Amygdala (tissue), 56 donors: ENCODE measurements around the gene EEIG1.

Source experiments
- DNase-seq, 56 donors: peaks; one replicate each; lab custom pipeline; 2025; lab: John Stamatoyannopoulos, UW

The EEIG1 gene

DNA sequence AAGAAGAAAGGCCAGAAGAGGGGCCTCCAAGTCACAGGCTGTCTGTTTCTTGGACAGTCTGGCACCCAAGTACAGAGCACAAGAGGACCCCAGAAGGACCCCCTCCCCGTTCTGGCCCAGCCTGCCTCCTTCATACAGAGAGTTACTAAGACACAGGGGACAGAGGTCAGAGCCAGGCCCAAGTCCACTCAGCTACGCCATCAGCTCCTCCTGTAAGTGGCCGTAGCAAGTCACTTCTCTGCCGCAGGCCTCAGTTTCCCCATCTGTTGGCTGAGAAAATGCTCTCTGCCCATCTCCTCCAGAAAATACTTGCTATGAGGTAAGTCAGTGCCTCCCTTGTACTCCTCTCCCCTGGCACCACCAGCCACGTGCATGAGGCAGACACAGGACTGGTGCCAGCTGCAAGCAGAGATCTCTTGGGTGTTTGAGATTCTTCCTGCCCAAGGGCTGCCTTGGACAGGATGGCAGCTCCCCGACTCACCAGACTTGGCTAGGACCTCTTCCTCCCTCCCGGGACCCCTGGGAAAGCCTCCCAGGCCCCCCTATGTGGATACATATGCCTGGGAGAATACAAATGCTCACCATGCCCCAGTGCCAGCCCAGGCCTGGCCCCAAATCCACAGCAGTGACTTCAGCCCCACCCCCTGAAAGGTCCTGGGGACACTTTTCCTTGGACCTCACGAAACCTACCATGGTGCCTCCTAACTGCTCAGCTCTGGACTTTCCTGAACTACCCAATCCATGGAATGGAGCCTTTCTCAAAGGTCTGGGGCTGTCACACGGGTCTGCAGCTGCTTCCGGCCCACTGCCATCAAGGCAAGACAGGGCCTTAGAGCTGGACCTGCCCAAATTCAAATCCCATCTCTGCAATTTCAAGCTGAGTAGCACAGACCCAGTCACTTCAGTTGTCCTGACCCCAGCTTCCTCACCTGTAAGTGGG is 5.1 kb downstream of the EEIG1 start:
- DNase-seq: peak in 24 of 56 donors; percentile 30 to 75 (median 50)

DNA sequence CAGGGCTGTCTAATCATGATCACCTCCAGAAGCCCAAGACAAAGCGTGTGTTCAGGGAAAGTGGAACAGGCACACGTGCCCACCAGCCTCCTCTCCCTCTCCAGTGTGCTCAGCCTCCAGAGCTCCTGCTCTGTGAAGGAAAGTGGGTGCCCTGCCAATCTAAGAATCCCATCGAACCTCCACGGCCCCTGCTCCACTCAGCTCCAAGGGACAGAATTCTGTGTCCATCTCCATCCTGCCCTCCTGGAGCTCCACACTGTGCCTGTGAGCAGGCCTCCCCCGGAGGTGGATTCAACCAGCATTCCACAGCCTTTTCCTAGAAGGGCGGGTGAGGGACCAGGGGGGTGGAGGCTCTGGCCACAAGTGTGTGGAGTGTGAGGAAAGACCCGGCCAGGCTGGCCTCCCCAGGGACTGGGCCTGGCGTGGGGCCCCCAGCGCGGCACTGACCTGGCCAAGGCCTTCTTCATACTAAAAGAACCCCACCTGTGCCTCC is 6.0 kb downstream of the EEIG1 start:
- DNase-seq: peak in 5 of 56 donors; percentile 46 to 62 (median 49)

DNA sequence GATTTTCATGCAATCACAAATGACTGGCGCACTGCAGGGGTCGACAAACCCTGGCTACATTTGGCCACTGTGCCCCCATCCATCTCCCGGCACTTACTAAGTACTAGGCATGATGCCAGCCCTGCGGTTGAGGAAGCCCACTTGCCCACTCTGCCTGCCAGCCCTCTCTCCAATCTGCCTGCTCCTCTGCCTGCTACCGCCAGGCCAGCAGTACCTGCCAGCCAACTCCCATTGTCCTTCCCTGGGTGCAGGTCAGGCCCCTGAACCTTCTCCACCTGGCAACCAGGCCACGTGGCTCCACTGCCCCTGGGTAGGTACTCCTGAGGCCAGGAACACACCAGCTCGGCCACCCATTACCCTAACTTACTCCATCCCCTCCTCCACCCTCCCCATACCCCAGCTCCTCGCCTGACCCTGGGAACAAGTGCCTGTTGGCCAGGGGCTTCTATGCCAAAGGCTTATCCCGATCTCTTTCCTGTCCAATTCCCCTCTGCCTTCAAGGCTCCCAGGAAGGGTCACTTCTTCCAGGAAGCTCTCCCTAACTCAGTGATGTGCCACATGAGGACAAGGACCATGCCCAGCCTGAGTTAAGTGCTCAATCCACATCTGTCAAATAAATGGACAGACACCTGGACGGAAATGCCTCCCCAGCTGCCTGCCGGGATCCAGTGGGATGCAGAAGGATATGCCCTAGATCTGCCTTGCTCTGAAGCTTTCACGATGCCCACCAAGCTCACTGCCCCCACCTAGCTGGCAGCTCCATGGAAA is 6.6 kb downstream of the EEIG1 start:
- DNase-seq: no peak

DNA sequence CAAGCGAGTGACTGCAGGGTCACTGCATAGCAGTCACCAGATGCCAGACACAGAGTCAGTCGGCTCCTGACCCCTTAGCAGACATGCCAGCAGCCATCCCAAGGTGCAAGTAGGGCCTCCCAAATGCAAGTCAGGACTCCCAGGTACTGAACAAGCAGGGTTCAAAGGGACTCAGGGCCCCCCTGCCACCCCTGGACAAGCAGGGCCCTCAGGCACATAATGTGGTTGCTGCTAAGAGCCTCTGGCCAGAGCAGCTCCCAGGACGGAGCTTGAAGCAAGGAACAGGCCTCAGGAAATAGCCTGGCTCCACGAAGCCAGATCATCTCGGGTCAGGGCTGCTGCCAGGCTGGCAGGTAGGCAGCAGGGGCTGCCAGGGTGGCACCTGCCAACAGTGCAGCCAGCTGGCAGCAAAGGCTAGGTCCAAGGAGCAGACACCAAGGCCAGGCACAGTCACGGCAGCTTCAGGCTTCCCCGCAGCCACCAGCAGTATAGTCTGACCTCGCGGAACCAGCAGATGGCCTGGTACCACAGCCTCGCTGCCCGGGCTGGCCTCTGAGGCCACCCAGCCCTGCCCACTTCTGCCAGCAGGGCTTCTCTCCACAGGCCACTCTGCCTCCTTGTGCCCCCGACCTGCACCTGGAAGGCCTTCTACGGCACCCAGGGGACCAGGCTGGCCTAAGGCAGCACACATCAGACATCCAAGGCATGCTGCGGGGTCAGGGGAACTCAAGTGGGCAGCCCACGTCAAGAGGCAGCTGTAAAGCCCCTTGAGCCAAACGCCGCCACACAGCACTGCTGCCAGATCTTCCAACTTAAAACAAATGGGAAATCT is 7.4 kb downstream of the EEIG1 start:
- DNase-seq: peak in 13 of 56 donors; percentile 38 to 63 (median 49)

DNA sequence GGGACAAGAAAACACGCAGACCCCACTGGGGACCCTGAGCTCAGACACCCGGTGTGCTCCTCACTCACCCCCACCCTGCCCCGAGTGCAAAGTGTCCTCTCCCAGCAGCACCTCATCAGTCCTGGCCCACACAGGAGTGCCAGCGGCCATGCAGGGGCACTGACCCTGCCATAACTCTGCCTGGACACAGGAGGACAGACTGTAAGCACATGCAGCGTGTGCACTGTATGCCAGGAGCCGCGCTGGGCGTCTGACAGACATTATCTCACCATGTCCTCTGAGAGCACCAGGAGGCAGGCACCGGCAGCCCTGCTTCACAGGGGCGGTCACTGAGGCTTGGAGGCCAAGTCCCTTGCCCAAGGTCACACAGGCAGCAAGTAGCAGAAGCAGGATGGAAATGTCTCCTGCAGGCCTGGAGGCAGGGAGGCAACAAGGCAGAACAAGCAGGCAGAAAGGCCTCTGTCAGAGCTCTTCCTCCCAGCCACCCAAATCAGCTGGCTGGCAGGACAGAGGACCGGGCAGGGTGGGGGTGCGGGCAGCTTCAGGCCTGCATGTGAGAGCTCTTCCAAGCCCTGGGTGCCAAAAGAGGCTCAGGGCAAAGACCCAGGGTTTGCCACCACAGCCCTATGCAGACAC is 8.4 kb downstream of the EEIG1 start:
- DNase-seq: peak in 37 of 56 donors; percentile 49 to 87 (median 75)

DNA sequence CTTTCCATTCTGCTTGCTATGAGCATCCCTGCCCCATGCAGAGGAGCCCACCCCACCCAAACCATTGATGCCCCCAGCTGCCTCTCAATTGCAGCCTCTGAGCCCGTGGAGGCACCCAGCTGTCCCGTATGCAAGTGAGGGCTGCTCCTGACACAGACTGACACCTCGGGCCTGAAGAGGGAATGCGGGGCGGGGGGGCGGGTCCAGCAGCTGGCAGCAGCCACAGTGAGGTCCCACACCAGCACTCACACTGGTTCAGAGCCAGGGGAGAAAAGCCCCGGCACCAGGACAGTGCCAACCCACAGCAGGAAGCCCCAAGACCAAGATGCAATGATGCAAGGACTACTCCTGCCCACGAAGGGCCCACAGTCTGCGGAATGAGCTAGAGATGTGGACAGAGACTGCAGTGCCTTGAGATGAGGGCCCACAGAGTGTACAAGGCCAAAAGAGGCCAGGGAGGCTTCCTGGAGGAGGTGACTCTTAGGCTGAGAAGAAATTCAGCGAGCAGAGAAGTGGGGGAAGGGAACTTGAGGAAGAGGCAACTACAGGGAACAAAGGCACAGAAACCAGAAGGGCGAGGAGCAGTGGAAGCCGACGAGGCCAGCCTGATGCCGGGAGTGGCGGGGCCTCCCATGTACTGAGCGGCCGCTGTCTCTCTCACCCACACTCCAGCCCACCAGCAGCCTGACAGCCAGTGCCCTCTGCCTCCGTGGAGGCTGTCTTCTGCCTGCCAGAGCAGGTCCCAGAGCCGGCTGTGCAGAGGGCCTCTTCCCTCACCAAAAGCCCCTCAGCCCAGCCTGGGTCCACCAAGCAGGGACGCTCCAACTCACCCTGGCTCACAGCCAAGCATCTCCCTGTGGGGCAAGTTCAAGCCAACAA is 9.2 kb downstream of the EEIG1 start:
- DNase-seq: peak in 53 of 56 donors; percentile 36 to 96 (median 82)

DNA sequence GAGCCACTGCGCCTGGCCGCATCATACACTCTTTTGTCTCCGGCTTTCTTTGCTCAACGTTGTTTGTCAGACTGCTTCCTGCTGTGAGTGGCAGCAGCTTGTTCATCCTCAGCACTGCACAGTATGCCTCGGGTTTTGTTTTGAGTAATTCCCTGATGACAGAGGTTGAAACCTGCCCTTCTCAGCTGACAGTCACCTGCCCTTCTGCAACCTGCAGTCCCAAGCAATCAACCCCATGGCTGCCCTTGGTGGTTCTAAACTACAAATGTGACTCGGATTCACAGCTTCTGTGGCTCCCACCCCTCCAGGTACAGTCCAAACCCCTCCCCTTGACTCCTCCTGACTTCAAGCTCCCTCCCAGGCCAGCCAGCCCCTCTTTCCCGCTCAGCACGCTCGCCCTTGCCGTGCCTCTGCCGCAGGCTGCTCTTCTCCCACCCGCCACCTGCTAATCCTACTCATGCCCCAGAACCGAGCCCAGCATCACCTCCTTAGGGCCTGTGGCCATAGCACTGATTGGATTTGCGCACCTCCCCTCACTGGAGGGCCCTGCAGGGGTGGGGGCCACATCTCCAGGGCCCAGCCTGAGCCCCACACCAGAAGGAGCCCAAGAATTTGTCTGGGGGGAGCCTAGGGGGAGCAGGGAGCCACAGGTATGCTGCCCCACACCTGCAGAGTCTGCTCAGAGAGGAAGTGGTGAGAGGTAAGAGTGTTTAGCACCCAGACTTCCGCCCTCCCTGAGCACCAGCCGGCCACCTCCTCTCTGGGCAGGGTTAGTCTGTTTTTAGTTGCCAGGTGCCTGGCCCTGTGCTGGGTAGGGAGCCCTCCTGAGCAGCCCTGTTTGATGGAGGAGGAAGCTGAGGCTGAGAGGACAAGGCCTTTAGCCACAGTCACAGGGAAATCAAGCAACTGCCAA is 10.1 kb downstream of the EEIG1 start:
- DNase-seq: no peak

DNA sequence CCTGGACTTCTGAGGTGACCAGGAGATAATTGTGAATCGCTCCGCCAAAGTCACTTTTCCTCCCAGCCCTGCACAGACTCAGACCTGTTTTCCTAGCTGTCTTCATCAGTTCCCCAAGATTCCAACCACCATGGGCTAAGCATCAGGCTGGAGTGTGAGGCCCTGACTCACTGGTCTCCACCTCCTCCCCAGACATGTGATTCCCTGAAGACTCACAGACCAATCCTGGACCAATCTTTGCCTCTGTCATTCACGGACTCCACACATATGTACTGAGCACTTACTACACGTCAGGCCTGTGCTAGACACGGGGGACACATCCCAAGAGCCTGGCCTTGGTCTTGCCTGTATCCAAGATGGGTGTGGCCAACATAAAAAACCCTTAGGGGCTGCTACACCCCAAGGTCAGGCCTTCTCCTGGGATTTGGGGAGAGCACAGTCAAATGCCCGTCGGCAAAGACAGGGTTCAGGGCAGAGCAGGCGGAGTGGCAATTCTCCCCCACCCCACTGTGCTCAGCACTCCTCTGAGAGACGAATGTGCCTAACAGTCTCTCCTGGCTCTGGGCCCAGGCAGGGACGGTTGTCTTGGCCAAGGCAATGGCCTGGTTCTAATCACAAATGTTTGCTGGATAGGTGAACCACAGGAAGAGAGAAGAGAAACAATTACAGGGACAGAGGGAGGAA is 11.9 kb downstream of the EEIG1 start:
- DNase-seq: peak in 31 of 56 donors; percentile 33 to 75 (median 55)

DNA sequence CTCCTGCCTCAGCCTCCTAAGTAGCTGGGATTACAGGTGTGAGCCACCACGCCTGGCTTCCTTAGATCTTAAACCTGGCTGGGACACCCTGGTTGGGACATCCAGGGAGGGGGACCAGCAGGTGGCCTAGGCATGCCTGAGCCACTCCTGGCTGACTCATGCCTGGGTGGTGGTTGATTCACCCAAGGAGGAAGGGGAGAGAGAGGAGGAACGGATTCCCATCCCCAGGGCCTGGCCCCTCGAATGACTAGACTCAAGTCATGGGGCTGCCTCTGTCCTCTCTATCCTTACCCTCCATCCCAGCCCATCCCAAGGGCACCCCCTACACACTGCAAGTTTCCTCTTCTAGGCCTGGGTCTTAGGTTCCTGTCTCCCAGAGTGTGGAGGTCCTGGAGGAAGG is 12.7 kb downstream of the EEIG1 start:
- DNase-seq: no peak

DNA sequence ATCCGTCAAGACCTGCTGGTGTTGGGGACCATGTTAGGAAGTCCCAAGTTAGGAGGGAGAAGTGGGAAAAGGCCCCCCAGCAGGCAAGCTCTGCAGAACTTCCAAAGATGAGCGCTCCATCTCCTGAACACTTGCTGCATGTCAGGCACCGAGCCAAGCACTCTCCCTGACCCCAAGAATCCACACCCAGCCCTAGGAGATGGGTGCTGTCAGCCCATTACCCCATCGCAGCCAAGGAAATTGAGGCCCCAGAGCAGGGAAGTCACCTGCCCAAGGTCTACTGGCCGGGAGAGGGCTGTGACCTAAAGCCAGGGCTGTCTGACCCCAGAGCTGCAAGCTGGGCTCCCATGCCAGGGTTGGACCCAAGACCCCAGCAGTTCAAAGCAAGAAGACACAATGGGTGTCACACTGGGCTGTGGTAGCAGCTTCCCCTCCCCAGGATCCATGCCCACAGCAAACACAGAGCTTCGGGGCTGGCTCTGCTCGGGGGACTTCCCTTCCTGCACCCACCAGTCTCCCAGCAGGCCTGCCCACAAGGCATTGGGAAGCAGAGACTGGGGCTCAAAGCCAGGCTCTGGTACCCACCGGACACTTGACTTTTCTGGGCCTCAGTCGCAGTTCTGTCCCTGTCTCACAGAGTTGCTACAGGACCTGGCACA is 13.5 kb downstream of the EEIG1 start:
- no peak for DNase-seq

DNA sequence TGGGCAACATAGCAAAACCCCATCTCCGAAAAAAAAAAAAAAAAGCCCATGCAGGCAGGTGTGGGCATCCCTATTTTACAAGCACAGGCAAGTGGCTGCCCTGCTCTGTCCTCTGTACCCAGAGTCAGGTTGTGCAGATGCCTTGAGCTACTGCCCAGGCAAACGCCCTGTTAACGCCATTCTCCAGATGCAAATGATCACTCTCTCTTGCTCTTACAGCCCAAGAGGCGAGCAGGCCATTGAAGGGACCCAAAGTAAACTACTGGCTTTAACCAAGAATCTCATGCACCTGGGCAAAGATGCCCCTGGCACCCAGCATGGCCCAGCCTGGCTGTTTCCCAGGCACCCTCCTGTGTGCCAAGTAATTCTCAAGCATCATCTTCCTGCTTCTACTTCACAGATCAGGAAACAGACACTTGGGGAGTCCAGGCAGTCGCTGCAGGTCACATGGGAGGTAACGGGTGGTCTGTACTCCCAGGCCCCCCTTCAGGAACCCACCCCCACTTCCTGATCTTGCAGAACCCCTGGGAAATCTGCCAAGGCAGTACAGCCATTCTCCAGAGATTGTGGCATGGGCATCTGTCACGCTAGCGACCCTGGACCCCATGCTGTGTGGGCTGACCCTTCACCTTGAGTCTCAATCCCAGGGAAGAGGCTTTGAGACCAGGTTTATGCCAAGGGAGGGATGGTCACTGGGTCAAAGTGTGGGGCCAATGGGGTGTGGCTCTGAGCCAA is 14.2 kb downstream of the EEIG1 start:
- DNase-seq: no peak

DNA sequence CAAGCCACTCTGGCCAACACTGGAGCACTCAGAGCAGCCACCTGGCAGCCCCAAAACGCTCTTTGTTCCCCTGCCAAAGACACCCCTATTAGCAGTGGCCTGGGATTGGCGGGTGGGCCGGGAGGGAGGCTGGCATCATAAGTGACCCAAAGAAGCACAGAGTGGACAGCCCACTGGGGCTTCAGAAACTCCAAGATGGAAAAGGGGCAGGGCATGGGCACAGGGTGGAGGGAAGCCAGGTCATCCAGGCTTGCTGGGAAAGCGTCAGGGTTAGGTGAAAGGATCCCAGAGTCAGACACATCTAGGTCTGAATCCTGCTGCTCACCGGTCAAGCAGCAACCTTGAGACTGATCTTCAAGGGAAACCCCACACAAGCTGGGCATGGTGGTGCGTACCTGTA is 14.8 kb downstream of the EEIG1 start:
- DNase-seq: no peak

DNA sequence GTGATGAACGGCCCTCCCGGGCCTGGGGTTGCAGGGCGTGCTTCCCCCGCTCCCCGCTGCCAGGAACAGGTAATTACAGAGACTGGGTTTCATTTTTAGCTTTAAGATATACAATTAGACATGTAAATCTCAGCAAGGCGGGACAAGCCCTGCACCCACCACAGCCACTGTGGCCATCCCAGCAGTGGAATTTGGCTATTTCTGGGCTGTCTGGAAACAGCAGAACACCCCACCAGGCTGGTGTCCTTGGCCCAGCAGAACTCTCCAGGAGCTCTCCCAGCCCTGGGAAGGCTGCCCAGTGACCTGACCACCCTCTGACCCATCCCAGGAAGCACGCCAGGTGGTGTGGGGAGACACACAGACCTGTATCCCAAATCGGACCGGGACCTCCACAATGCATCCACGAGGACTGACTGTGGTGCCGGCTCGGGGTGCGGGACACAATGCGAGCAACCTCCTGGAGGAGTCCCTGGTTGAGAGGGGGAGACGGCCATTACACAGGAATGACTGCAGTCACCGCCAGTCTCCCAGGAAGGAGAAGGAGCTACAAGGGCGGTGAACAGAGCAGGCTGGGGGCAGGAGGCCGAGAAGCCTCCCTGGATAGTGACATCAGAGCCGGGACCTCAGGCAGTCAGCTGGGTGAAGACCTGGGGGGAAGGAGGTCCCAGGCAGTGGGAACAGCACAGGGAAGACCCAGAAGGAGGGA is 17.3 kb downstream of the EEIG1 start:
- no peak for DNase-seq

DNA sequence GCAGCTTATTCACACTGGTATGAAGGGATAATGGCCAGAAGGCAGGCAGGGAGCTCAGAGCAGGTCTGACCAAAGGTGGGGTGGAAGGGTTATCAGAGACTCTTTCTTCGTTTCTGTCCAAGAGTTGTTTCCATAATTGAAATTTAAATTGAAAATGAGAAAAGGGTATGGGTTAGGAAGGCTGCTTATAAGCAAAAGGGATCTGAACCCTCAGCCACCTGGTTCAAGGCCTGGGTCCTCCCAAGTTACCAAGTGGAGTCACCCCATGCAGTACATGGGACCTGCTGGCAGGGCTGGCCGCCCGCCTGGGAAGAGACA is 17.8 kb downstream of the EEIG1 start:
- no peak for DNase-seq

DNA sequence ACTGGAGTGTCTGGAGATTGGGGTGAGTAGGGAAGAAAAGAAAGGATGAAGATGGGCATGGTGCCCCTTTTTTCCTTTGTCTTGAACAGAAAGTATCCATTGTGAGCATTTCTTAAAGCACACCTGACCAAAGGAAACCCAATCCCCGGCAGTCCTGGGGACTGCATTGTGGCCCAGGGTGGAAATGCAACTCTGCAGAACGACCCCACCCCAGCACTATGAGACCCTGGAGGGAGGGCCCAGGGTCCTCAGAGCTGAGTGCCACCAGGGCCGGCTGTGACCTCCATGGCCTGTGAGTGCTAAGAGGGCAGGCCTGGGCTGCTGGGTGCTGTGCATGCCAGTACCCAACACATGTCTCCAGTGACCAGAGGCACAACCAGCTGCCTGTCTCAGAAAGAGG is 18.5 kb downstream of the EEIG1 start:
- no peak for DNase-seq
